ENCODE results near the gene HAGH.
"Not testable (repeated sequence)": the region's sequence is repeated elsewhere in the genome, so short reads cannot be mapped to it uniquely, and the experiment has no call there.

The HAGH gene

DNA sequence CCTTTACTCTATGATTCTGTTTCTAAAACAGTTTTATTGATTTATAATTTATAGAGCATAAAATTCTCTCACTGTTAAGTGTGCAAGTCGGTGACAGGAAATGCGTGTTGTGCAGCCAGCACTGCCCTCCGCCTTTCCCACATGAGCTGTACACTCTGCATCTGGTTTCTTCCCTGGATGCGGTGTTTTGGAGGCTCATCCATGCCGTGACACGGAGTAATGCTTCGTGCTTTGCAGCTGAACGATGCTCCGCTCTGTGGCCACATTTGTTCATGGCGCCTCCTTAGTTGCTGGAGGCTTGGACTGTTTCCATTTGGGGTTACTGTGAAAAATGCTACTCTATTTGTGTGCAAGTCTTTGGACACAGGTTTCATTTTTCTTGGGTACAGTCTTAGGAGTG is 25.9 kb downstream of the HAGH start:
- Histone ChIP-seq H3K4me3 (ENCODE audit: low read depth in 1 of 2, low read length in 2 of 2) (no peak overlapping the region), H3K9me3 (ENCODE audit: control insufficient read depth in 1 of 2, low read length in 2 of 2) (no peaks in the 10 kb centered on the region), H3K27ac (ENCODE audit: low read length) (no peak overlapping the region), H3K36me3 (ENCODE audit: control insufficient read depth in 1 of 2, insufficient read depth in 2 of 2, low read length in 2 of 2) (peaks cover 0 to 4% of the 10 kb centered on the region in 2 donors), H3K27me3 (ENCODE audit: low read depth, low read length) (no peaks in the 10 kb centered on the region), H3K4me1 (ENCODE audit: control insufficient read depth in 1 of 2, insufficient read depth in 2 of 2, low read length in 2 of 2) (no peaks in the 10 kb centered on the region)

DNA sequence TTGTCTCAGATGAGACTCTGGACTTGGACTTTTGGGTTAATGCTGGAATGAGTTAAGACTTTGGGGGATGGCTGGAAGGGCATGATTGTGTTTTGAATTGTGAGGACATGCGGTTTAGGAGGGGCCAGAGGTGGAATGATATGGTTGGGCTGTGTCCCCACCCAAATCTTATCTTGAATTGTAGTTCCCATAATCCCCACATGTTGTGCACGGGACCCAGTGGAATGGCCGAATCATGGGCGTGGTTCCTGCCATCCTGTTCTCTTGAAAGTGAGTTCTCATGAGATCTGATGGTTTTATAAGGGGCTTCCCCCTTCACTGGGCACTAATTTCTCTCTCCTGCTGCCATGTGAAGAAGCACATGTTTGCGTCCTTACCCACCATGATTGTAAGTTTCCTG is 27.4 kb downstream of the HAGH start:
- not testable (repeated sequence) for H3K36me3 ChIP-seq (ENCODE audit: control insufficient read depth in 1 of 2, insufficient read depth in 2 of 2, low read length in 2 of 2); H3K9me3 ChIP-seq (ENCODE audit: control insufficient read depth in 1 of 2, low read length in 2 of 2); H3K27me3 ChIP-seq (ENCODE audit: low read depth, low read length); H3K4me1 ChIP-seq (ENCODE audit: control insufficient read depth in 1 of 2, insufficient read depth in 2 of 2, low read length in 2 of 2); H3K27ac ChIP-seq (ENCODE audit: low read length); H3K4me3 ChIP-seq (ENCODE audit: low read depth in 1 of 2, low read length in 2 of 2)

DNA sequence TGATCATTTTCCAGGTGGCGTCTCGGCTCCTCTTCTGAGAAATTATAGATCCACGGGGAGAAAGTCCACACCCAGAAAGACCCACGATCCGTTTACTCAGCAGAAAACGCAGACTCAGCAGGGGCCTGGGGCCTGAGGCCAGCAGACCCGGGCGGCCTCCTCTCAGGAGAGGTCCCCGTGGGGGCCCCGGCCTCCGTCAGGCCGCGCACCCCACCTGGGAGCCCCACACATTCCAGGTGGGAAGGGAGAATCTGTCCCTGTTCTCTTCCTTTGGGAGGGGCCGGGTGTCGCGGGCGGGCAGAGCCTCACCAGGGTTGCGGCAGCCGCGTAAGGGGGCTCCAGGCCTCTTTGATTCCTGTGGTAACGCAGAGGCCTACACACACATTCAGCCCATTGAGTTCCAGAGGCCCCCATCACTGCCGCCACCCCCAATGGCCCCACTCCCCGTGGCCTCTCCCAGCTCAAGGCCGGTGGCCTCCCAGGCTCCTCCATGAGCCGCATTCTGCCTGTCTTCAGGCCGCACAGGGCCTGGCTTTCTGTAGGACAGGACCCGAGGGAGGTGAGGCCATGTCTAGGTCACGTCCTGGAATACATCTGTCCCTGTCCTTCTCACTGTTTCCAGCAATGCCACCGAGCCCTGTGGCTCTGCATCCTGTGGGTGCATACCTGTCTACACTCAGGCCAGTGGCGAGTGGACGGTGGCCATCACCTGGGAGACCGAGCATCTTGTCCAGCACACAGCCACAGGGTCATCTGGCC is 31.5 kb downstream of the HAGH start:
- Histone ChIP-seq H3K36me3 (ENCODE audit: control insufficient read depth in 1 of 2, insufficient read depth in 2 of 2, low read length in 2 of 2) (peaks cover 0 to 15% of the 10 kb centered on the region in 2 donors), H3K4me3 (ENCODE audit: low read depth in 1 of 2, low read length in 2 of 2) (no peak overlapping the region), H3K27me3 (ENCODE audit: low read depth, low read length) (no peaks in the 10 kb centered on the region), H3K4me1 (ENCODE audit: control insufficient read depth in 1 of 2, insufficient read depth in 2 of 2, low read length in 2 of 2) (no peaks in the 10 kb centered on the region), H3K9me3 (ENCODE audit: control insufficient read depth in 1 of 2, low read length in 2 of 2) (no peaks in the 10 kb centered on the region), H3K27ac (ENCODE audit: low read length) (no peak overlapping the region)

DNA sequence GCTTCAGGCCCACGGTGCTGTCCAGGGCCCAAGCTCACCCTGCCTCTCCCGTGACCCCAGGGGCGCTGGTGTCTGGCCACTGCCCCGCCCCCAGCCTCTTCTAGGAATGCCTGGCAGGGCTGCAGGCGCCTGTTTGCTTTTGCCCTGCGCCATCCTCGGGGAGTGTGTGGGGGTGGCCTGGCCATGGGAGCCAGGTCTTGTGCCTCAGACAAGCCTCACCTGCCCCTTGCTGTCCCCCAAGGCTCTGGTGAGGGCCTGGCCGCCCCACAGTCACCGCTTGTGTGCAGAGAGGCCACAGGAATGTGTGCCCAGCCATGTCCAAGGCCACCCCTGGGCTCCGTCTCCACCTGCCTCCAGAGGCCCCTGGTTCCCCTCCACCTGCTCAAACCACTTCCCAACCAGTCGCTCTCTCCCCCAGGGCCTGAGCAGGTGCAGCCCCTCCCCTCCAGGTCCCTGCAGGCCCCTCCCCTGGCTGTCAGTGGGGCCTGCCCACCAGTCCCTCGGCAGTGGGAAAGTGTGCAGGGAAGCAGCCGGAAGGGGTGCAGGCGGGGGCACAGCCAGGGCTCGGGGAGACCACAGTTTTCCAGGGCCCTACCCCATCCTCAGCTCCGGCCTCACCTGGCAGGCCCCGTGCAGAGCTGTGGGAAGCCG is 32.3 kb downstream of the HAGH start:
- H3K27ac ChIP-seq (ENCODE audit: low read length), result no peak overlapping the region
- no peak overlapping the region for H3K4me3 ChIP-seq (ENCODE audit: low read depth in 1 of 2, low read length in 2 of 2)

DNA sequence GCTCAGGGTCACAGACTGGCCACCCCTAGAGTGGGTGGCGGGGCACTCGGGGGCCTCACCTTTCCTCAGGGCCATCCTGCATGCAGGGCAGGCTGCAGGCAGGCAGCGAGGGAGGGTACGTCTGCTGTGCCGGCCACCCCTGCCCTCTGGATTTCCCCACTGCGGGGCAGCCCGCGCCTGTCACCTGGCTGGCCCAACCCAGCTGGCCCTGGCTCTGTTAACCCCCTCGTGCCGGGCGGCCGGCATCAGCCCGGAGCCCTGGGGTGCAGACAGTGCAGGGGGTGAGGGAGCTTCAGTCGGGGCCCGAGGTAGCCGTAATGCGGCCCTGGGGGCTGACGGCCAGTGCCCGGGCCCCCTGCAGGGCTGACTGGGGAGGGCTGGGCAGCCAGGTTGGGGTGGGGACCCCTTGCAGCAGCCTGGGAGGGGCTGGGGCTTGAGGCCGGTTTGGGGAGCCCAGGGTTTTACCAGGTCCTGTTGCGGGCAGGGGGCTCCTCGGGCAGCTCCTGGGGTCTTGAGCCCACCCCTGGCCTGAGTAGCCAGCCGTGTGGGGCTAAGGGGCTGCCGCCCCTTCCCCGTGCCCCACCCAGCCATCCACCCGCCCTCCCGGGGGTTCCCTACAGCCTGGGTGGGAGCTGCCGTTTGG is 32.9 kb downstream of the HAGH start, which contains the start of gene IGFALS:
TSS of gene IGFALS (minus strand) at position 128 of the 643 bp plus-strand sequence. CDS start at position 75, 53 bp downstream.
- Histone ChIP-seq H3K36me3 (ENCODE audit: control insufficient read depth in 1 of 2, insufficient read depth in 2 of 2, low read length in 2 of 2) (peaks cover 0 to 27% of the 10 kb centered on the region in 2 donors), H3K27me3 (ENCODE audit: low read depth, low read length) (no peaks in the 10 kb centered on the region), H3K4me3 (ENCODE audit: low read depth in 1 of 2, low read length in 2 of 2) (no peak within 1 kb of the TSS), H3K4me1 (ENCODE audit: control insufficient read depth in 1 of 2, insufficient read depth in 2 of 2, low read length in 2 of 2) (no peaks in the 10 kb centered on the region), H3K27ac (ENCODE audit: low read length) (no peak within 1 kb of the TSS), H3K9me3 (ENCODE audit: control insufficient read depth in 1 of 2, low read length in 2 of 2) (no peaks in the 10 kb centered on the region)

More for the DNA sequence above, 32.3 kb downstream of the HAGH start:
- H3K9me3 ChIP-seq (ENCODE audit: control insufficient read depth in 1 of 2, low read length in 2 of 2), result no peaks in the 10 kb centered on the region
- H3K36me3 ChIP-seq (ENCODE audit: control insufficient read depth in 1 of 2, insufficient read depth in 2 of 2, low read length in 2 of 2), result peaks cover 0 to 21% of the 10 kb centered on the region in 2 donors
- no peaks in the 10 kb centered on the region for H3K27me3 ChIP-seq (ENCODE audit: low read depth, low read length)
- no peaks in the 10 kb centered on the region for H3K4me1 ChIP-seq (ENCODE audit: control insufficient read depth in 1 of 2, insufficient read depth in 2 of 2, low read length in 2 of 2)

DNA sequence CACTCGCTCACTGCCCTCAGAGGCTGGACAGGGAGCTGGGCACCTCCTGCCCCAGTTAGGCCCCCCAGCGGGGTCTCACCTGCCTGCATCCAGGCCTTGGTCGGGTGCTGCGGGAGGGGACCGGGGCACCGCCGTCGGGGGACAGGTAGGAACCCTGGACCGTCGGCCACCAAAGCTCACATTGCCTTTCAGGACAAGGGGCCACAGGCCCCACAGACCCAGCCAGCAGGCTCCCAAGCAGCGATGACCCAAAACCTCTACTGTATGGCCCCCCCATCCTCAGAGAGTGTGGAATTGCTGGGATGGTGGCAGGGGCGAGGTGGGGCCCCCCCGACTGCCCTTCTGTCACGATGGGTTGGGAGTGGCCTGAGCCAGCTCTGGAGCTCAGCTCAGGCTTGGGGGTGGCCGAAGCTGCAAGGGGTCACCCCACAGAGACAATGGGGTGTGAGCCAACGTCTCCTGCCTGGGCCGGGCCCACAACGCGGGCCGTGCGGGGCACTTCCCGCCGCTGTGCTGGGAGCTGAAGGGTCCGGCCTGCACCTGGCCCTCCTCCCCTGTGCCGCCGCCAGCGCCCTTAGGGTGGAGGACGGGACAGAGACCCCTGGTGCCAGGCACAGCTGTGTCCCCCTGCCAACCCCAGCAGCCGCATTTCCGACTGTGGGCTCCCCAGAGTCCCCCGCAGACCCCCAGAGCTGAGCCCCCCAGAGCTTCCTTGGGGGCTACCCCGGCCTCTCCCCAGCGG is 33.6 kb downstream of the HAGH start:
- no peaks in the 10 kb centered on the region for H3K27me3 ChIP-seq (ENCODE audit: low read depth, low read length)
- no peak overlapping the region for H3K27ac ChIP-seq (ENCODE audit: low read length)
- H3K4me3 ChIP-seq (ENCODE audit: low read depth in 1 of 2, low read length in 2 of 2), result no peak overlapping the region
- H3K36me3 ChIP-seq (ENCODE audit: control insufficient read depth in 1 of 2, insufficient read depth in 2 of 2, low read length in 2 of 2), result peaks cover 0 to 34% of the 10 kb centered on the region in 2 donors
- no peaks in the 10 kb centered on the region for H3K9me3 ChIP-seq (ENCODE audit: control insufficient read depth in 1 of 2, low read length in 2 of 2)
- H3K4me1 ChIP-seq (ENCODE audit: control insufficient read depth in 1 of 2, insufficient read depth in 2 of 2, low read length in 2 of 2), result no peaks in the 10 kb centered on the region

DNA sequence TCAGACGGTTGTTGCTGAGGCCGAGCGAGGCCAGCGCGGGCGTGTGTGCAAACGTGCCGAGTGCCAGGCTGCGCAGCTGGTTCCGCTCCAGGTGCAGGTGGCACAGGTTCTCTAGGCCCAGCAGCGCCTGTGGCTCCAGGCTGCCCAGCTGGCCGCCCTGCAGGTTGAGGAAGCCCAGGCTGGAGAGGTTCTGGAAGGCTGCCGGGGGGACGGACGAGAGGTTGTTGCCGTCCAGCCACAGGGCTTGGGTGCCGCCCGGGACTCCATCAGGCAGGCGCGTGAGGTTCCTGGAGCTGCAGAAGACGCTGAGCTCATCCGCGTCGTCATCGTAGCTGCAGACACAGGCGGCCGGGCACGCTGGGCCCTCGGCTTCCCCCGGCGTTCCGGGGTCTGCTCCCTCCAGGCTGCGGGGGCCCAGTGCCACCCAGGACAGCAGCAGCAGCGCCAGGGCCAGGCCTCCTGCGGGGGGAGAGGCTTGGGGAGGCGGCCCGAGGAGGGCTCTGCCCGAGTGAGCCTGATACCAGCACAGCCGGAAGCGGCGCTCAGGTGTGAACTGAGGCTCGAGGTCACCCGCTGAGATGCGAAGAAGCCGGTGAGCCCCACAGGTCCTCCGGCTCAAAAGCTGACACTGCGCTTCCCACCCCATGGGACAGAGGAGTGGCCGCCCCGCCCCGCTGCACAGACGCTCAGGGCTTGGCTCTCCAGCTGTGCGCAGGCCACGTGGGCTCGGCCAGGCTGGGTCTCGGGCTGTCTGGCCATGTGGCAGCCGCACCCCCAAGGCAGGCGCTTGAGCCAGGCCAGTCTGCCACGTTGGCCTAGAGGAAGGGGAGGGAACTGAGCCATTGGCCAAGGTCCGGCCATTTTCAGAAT is 34.4 kb downstream of the HAGH start:
- Histone ChIP-seq H3K36me3 (ENCODE audit: control insufficient read depth in 1 of 2, insufficient read depth in 2 of 2, low read length in 2 of 2) (peaks cover 0 to 42% of the 10 kb centered on the region in 2 donors), H3K9me3 (ENCODE audit: control insufficient read depth in 1 of 2, low read length in 2 of 2) (no peaks in the 10 kb centered on the region), H3K27ac (ENCODE audit: low read length) (no peak overlapping the region), H3K4me3 (ENCODE audit: low read depth in 1 of 2, low read length in 2 of 2) (no peak overlapping the region), H3K27me3 (ENCODE audit: low read depth, low read length) (no peaks in the 10 kb centered on the region), H3K4me1 (ENCODE audit: control insufficient read depth in 1 of 2, insufficient read depth in 2 of 2, low read length in 2 of 2) (no peaks in the 10 kb centered on the region)

DNA sequence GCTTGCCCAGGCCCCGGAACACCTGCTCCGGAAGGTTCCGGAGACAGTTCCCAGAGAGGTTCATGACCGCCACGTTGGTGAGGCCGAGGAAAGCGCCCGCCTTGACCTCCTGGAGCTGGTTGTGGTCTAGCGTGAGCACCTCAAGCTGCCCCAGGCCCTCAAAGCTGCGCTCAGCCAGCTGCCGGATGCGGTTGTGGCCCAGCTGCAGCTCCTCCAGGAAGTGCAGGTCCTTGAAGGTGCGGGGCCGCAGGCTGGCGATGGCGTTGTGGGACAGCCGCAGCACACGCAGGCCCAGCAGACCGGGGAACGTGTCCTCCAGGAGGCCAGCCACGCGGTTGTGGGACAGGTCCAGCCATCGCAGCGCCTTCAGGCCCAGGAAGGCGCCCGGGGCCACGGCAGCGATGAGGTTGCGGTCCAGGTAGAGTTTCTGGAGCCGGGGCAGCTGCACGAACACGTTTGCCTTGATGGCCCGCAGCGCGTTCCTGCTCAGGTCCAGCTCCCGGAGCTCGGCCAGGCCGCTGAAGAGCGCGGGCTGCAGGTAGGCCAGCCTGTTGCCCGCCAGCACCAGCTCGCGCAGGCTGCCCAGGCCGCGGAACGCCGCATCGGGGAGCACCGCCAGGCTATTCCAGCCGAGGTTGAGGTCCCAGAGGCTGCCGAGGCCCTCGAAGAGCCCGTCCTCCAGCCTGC is 35.2 kb downstream of the HAGH start:
- H3K36me3 ChIP-seq (ENCODE audit: control insufficient read depth in 1 of 2, insufficient read depth in 2 of 2, low read length in 2 of 2), result peaks cover 0 to 50% of the 10 kb centered on the region in 2 donors
- no peak overlapping the region for H3K4me3 ChIP-seq (ENCODE audit: low read depth in 1 of 2, low read length in 2 of 2)

DNA sequence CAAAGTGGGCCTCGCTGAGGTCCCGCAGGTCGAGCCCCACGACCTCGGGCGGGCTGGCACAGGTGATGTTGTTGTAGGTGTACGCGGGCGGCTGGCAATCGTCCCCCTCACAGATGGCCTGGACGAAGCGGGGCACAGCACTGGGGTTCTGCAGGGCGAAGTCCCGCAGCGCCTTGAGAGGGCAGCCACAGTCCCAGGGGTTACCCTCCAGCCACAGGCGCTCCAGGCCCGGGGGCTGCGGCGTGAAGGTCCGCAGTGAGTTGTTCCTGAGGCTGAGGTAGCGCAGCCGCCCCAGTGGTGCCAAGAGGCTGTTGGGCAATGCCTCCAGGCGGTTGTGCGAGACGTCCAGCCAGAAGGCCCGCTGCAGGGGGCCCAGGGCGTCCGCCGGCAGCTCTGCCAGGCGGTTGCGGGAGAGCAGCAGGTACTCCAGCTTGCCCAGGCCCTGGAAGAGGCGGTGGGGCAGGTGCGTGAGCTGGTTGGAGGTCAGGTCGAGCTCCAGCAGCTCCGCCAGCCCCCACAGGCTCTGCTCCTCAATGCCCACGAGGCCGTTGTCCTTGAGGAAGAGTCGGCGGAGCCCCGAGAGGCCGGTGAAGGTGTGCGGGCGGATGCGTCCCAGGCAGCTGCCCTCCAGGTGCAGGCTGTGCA is 35.9 kb downstream of the HAGH start:
- Histone ChIP-seq H3K9me3 (ENCODE audit: control insufficient read depth in 1 of 2, low read length in 2 of 2) (no peaks in the 10 kb centered on the region), H3K36me3 (ENCODE audit: control insufficient read depth in 1 of 2, insufficient read depth in 2 of 2, low read length in 2 of 2) (peaks cover 0 to 56% of the 10 kb centered on the region in 2 donors), H3K27me3 (ENCODE audit: low read depth, low read length) (no peaks in the 10 kb centered on the region), H3K4me3 (ENCODE audit: low read depth in 1 of 2, low read length in 2 of 2) (no peak overlapping the region), H3K27ac (ENCODE audit: low read length) (no peak overlapping the region), H3K4me1 (ENCODE audit: control insufficient read depth in 1 of 2, insufficient read depth in 2 of 2, low read length in 2 of 2) (peaks cover 0 to 3% of the 10 kb centered on the region in 2 donors)

More for the DNA sequence above, 35.2 kb downstream of the HAGH start:
- peaks cover 0 to 3% of the 10 kb centered on the region in 2 donors for H3K4me1 ChIP-seq (ENCODE audit: control insufficient read depth in 1 of 2, insufficient read depth in 2 of 2, low read length in 2 of 2)
- no peaks in the 10 kb centered on the region for H3K9me3 ChIP-seq (ENCODE audit: control insufficient read depth in 1 of 2, low read length in 2 of 2)
- H3K27me3 ChIP-seq (ENCODE audit: low read depth, low read length), result no peaks in the 10 kb centered on the region
- H3K27ac ChIP-seq (ENCODE audit: low read length), result no peak overlapping the region

DNA sequence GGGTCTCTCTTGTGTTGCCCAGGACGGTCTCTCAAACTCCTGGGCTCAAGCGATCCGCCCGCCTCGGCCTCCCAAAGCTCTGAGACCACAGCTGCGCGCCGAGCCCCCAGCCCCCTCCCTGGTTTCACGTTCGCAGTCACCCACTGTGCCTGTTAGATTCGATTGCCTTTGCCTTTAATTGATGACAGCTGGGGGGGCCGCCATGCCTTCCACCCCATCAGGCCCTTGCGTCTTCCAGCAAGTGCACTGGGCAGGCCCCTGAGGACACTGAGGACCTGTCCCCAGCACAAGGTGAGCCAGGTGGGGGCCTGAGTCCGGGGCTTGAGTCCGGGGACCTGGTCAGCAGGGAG is 36.4 kb downstream of the HAGH start:
- Histone ChIP-seq H3K9me3 (ENCODE audit: control insufficient read depth in 1 of 2, low read length in 2 of 2) (no peaks in the 10 kb centered on the region), H3K27ac (ENCODE audit: low read length) (no peak overlapping the region), H3K4me3 (ENCODE audit: low read depth in 1 of 2, low read length in 2 of 2) (no peak overlapping the region), H3K27me3 (ENCODE audit: low read depth, low read length) (no peaks in the 10 kb centered on the region), H3K36me3 (ENCODE audit: control insufficient read depth in 1 of 2, insufficient read depth in 2 of 2, low read length in 2 of 2) (peaks cover 0 to 58% of the 10 kb centered on the region in 2 donors), H3K4me1 (ENCODE audit: control insufficient read depth in 1 of 2, insufficient read depth in 2 of 2, low read length in 2 of 2) (peaks cover 0 to 7% of the 10 kb centered on the region in 2 donors)

All from muscle layer of duodenum (tissue), 2 donors.